Small intestine (tissue), 7 donors: Measurements from ENCODE around the gene IQCM. TPM values are rescaled to one million over a fixed set of nuclear protein-coding genes. Genes with fewer than 3 reads are reported as not detected.

Experiments
- DNase-seq, 2 donors: peaks; one replicate each; pipeline versions ENCODE4 v3.0.0 to v3.0.0-alpha.2; 2013
- FAIRE-seq: peaks from 2 replicates; lab custom pipeline; 2012; peaks lifted over from hg19 to GRCh38; lab: Jason Lieb, UNC
- H3K27ac ChIP-seq, 3 donors: one replicate each; pipeline ENCODE4 v1.5.1; 2013; ENCODE audit warnings: low read length in 2 of 3, mild to moderate bottlenecking in 2 of 3, control low read depth in 1 of 3, inconsistent platforms in 1 of 3, low read depth in 1 of 3, moderate library complexity in 1 of 3
- H3K27me3 ChIP-seq, 3 donors: one replicate each; pipeline ENCODE4 v1.6.1; 2013; ENCODE audit warnings: low read length in 3 of 3, inconsistent platforms in 1 of 3; ENCODE audit not compliant: control insufficient read depth in 3 of 3, insufficient read depth in 3 of 3
- H3K36me3 ChIP-seq, 3 donors: one replicate each; pipeline ENCODE4 v1.6.1; 2013; ENCODE audit warnings: low read length in 3 of 3, inconsistent platforms in 1 of 3, low read depth in 1 of 3, mild to moderate bottlenecking in 1 of 3, moderate library complexity in 1 of 3; ENCODE audit not compliant: control insufficient read depth in 3 of 3, insufficient read depth in 2 of 3
- H3K4me1 ChIP-seq, 3 donors: one replicate each; pipeline ENCODE4 v1.6.1; 2013; ENCODE audit warnings: low read length in 2 of 3, inconsistent platforms in 1 of 3, low read depth in 1 of 3, mild to moderate bottlenecking in 1 of 3, moderate library complexity in 1 of 3; ENCODE audit not compliant: control insufficient read depth in 3 of 3, insufficient read depth in 2 of 3
- H3K4me3 ChIP-seq, 3 donors: one replicate each; pipeline ENCODE4 v1.5.1; 2013; ENCODE audit warnings: low read length in 3 of 3, control low read depth in 1 of 3, inconsistent platforms in 1 of 3, low read depth in 1 of 3, mild to moderate bottlenecking in 1 of 3, moderate library complexity in 1 of 3
- H3K9me3 ChIP-seq, 2 donors: one replicate each; pipeline ENCODE4 v1.6.1; 2013; ENCODE audit warnings: low read depth in 1 of 2, low read length in 1 of 2; ENCODE audit not compliant: control insufficient read depth in 2 of 2, insufficient read depth in 1 of 2
- WGBS, 3 donors: extraction: QIAGEN DNeasy Blood & Tissue Kit; methylation state at CpG; one replicate each; pipeline ENCODE4 v1.1.7; 2013; 5-methylcytosine and 5-hydroxymethylcytosine counted together
- polyA plus RNA-seq, 4 donors: library from polyadenylated mRNA; stranded (reverse) in 3 of 4; unstranded in 1 of 4; fragments of 200-250 nt in 3 of 4; fragments of 120-200 nt in 1 of 4; gene quantifications; one replicate each; pipeline versions ENCODE4 v1.2.1 to v1.2.3, GENCODE V29; 2013
- donor health status: healthy with polysubstance abuse.
- donor health status: control.
- donor health status: control.
- donor health status: Bipolar disorder and iron deficiency.
- donor health status: healthy.

The IQCM gene
- polyA plus RNA-seq, 4 donors: 0.38 TPM; not detected in 3

GRCh38 chr4:149555799-149556198 lies 259.8 kb downstream of the IQCM start:
- Histone ChIP-seq H3K27ac (no peak overlapping the region), H3K27me3 (no peaks in the 10 kb centered on the region), H3K36me3 (no peaks in the 10 kb centered on the region), H3K4me1 (no peaks in the 10 kb centered on the region), H3K4me3 (no peak overlapping the region), H3K9me3 (no peaks in the 10 kb centered on the region)
- FAIRE-seq: no peak
- no peak for DNase-seq
- 75 to 81% (median 78%) methylated on average over 1 of the region's 1 CpG for WGBS, 3 donors

GRCh38 chr4:149555146-149555545 lies 260.5 kb downstream of the IQCM start:
- Histone ChIP-seq H3K9me3 (no peaks in the 10 kb centered on the region), H3K4me3 (no peak overlapping the region), H3K36me3 (no peaks in the 10 kb centered on the region), H3K4me1 (no peaks in the 10 kb centered on the region), H3K27me3 (no peaks in the 10 kb centered on the region), H3K27ac (no peak overlapping the region)
- FAIRE-seq (no peak), DNase-seq (no peak)
- 12 to 59% (median 19%) methylated on average over 1 of the region's 1 CpG for WGBS, 3 donors

GRCh38 chr4:149553959-149554520 lies 261.6 kb downstream of the IQCM start:
- Histone ChIP-seq H3K4me3 (no peak overlapping the region), H3K27me3 (no peaks in the 10 kb centered on the region), H3K27ac (no peak overlapping the region), H3K36me3 (no peaks in the 10 kb centered on the region), H3K4me1 (no peaks in the 10 kb centered on the region), H3K9me3 (no peaks in the 10 kb centered on the region)
- WGBS, 3 donors: 77 to 90% (median 89%) methylated on average over 6 of the region's 6 CpGs
- FAIRE-seq (no peak), DNase-seq (no peak)

- FAIRE-seq: no peak
- H3K4me1 ChIP-seq: no peaks in the 10 kb centered on the region
- no peak for DNase-seq
- H3K9me3 ChIP-seq: no peaks in the 10 kb centered on the region
- no peak overlapping the region for H3K27ac ChIP-seq
- no peak overlapping the region for H3K4me3 ChIP-seq
- no peaks in the 10 kb centered on the region for H3K36me3 ChIP-seq
- H3K27me3 ChIP-seq: no peaks in the 10 kb centered on the region
Observed at GRCh38 chr4:149552601-149553000, 263.0 kb downstream of the IQCM start.

GRCh38 chr4:149549911-149550310 lies 265.7 kb downstream of the IQCM start:
- peak in 1 of 2 donors; percentile 25 for DNase-seq
- FAIRE-seq: no peak

GRCh38 chr4:149534779-149535178 lies 280.9 kb downstream of the IQCM start:
- FAIRE-seq: no peak

More at GRCh38 chr4:149549911-149550310, 265.7 kb downstream of the IQCM start:
- no peaks in the 10 kb centered on the region for H3K36me3 ChIP-seq
- no peaks in the 10 kb centered on the region for H3K4me1 ChIP-seq
- no peaks in the 10 kb centered on the region for H3K27me3 ChIP-seq
- H3K4me3 ChIP-seq: no peak overlapping the region
- no peaks in the 10 kb centered on the region for H3K9me3 ChIP-seq
- no peak overlapping the region for H3K27ac ChIP-seq

GRCh38 chr4:149531861-149532260 lies 283.8 kb downstream of the IQCM start:
- Histone ChIP-seq H3K36me3 (no peaks in the 10 kb centered on the region), H3K27ac (no peak overlapping the region), H3K4me1 (no peaks in the 10 kb centered on the region), H3K27me3 (no peaks in the 10 kb centered on the region), H3K4me3 (no peak overlapping the region), H3K9me3 (peaks cover 0 to 4% of the 10 kb centered on the region in 2 donors)
- 3 to 35% (median 28%) methylated on average over 3 of the region's 3 CpGs for WGBS, 3 donors
- no peak for FAIRE-seq
- no peak for DNase-seq

More at GRCh38 chr4:149534779-149535178, 280.9 kb downstream of the IQCM start:
- Histone ChIP-seq H3K4me1 (no peaks in the 10 kb centered on the region), H3K36me3 (no peaks in the 10 kb centered on the region), H3K27me3 (no peaks in the 10 kb centered on the region), H3K27ac (no peak overlapping the region), H3K9me3 (peaks cover 0 to 4% of the 10 kb centered on the region in 2 donors), H3K4me3 (no peak overlapping the region)
- DNase-seq: no peak
- WGBS, 3 donors: 79 to 84% (median 80%) methylated on average over 2 of the region's 2 CpGs

GRCh38 chr4:149523039-149523438 lies 292.6 kb downstream of the IQCM start:
- H3K4me3 ChIP-seq: no peak overlapping the region
- no peaks in the 10 kb centered on the region for H3K27me3 ChIP-seq
- no peaks in the 10 kb centered on the region for H3K36me3 ChIP-seq
- FAIRE-seq (no peak), DNase-seq (no peak)
- 64 to 74% (median 72%) methylated on average over 2 of the region's 2 CpGs for WGBS, 3 donors
- H3K27ac ChIP-seq: no peak overlapping the region
- H3K4me1 ChIP-seq: no peaks in the 10 kb centered on the region
- H3K9me3 ChIP-seq: no peaks in the 10 kb centered on the region
